Smooth muscle cell of the brain vasculature (primary cell): ENCODE results near the gene ZNF74.
"Not testable (repeated sequence)": the region's sequence is repeated elsewhere in the genome, so short reads cannot be mapped to it uniquely, and the experiment has no call there.

Source experiments
- DNase-seq: peaks from one replicate; pipeline ENCODE4 v3.0.0-alpha.2; 2012; ENCODE audit warnings: low read depth, low spot score

ZNF74 gene

GRCh38 chr22:20446383-20446970 lies 52.5 kb downstream of the ZNF74 start:
- DNase-seq, result no peak

GRCh38 chr22:20448630-20449029 lies 54.7 kb downstream of the ZNF74 start:
- no peak for DNase-seq

GRCh38 chr22:20449819-20450550 lies 56.0 kb downstream of the ZNF74 start:
- no peak for DNase-seq

GRCh38 chr22:20450551-20450906 lies 56.6 kb downstream of the ZNF74 start:
- no peak for DNase-seq

GRCh38 chr22:20451129-20451778 lies 57.3 kb downstream of the ZNF74 start:
- not testable (repeated sequence) for DNase-seq

GRCh38 chr22:20451920-20452319 lies 58.0 kb downstream of the ZNF74 start:
- DNase-seq, result no peak

GRCh38 chr22:20453222-20453621 lies 59.3 kb downstream of the ZNF74 start:
- no peak for DNase-seq

GRCh38 chr22:20455709-20456063 lies 61.7 kb downstream of the ZNF74 start:
- DNase-seq, result no peak

GRCh38 chr22:20456064-20456721 lies 62.2 kb downstream of the ZNF74 start:
- no peak for DNase-seq

- no peak for DNase-seq
These were observed 62.7 kb downstream of the ZNF74 start for GRCh38 chr22:20456722-20457076.

GRCh38 chr22:20457506-20458240 lies 63.7 kb downstream of the ZNF74 start:
- DNase-seq, result no peak
